HG02588 (cell line): ENCODE results near the gene IQGAP1.
A peak's percentile ranks its signal among the peaks of the same experiment; 100 is the strongest.

Experiments used
- ATAC-seq: cut with Tn5 transposase; IDR thresholded peaks from one replicate; pipeline ENCODE4 v1.9.1; 2021; ENCODE audit warnings: mild to moderate bottlenecking, moderate library complexity; ENCODE audit not compliant: unreplicated experiment

The IQGAP1 gene

DNA sequence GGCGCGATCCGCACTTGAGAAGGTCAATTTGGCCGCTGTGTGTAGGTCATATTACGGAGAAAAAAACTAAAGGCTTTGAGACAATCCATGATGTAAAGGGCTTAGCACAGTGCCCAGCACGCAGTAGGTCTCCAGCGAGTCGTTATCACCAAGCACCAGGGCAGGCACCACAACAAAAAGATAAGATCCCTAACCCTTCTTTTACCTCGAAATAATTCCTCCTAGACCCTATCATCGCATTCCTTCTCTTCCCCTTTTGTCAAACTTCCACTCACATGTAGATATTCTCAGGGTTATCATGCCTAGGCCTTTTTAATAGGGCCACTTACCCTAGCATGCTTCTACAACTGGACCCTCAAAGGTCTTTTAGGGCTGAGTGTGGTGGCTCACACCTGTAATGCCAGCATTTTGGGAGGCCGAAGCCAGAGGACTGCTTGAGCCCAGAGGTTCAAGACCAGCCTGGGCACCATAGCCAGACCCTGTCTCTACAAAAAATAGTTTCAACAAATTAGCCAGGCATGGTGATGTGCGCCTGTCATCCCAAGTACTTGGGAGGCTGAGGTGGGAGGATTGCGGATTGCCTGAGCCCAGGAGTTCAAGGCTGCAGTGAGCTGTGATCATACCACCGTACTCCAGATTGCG lies 22.5 kb upstream of the IQGAP1 start:
- no peak for ATAC-seq

DNA sequence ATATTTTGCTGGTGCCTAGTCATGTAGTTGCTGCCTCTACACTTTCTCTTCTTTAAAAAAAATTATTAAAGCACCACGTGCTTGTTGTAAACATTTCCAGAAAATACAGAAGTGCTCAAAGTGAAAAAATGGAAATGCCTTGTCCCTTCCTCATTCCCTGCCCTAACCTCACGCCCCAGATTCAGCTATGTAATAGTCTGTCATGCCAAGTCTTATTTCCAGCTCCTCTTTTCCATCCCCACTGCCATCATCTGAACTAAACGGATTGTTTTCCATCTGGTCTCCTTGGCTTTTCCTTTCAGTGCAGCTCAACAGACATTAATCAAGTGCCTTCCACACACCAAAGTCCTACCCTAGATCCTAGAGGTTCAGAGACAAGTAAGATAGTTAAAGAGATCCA lies 20.5 kb upstream of the IQGAP1 start:
- no peak for ATAC-seq

DNA sequence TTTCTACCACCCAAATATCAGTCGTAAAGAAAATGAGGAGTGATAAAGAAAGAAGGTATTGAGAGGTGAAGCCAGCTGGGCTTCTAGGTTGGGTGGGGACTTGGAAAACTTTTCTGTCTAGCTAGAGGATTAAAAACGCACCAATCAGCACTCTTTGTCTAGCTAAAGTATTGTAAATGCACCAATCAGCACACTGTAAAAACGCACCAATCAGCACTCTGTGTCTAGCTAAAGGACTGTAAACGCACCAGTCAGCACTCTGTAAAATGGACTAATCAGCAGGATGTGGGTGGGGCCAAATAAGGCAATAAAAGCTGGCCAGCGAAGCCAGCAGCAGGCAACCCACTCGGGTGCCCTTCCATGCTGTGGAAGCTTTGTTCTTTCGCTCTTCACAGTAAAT lies 13.0 kb upstream of the IQGAP1 start:
- no peak for ATAC-seq

DNA sequence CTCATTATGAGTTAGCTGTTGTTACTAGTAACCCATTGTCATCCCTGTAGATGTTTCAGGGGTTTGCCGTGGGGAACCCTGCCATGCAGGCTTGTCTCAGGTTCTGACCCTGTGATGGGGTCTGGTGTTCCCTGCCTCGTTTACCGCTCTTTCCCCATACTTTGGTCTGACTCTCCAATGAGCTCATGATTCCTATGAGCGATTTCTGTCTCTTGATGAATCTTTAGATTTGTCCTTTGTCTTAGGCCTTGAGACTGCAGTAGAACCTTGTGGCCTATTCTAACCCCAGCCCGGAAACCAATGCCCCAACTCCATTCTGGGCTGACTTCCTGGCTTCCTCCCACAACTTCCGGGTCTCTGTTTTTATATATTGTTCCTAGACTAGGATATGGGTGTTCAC lies 11.3 kb upstream of the IQGAP1 start:
- no peak for ATAC-seq

DNA sequence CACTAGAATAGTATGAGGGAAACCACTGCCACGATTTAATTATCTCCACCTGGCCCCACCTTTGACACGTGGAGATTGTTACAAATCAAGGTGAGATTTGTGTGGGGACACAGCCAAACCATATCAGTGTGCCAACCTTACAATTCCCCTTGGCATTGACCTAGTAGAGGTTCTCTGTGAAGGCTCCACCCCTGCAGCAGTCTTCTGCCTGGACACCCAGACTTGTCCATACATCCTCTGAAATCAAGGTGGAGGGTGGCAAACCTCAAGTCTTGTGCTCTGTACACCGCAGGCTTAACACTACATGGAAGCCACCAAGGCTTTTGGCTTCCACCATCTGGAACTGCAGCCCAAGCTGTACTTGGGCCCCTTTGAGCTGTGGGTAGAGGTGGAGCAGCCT lies 8.8 kb upstream of the IQGAP1 start:
- no peak for ATAC-seq

DNA sequence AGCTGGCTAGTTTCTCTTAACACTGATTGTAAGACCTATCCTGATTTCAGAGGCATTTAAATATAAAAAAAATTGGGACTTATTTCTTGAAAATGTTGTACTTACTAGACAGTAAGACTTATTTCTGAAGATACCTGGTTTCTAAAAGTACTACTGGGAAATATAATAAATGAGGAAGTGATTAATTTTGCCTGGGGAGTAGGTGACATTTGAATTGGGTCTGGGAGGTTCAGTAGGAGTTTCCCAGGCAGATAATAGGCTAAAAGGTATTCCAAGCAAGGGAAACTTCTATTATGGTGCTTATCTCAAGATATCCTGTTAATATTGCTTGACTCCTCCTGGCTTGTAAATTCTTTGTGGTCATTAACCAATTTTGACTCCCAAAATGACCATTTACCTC lies 6.5 kb upstream of the IQGAP1 start:
- ATAC-seq: no peak

DNA sequence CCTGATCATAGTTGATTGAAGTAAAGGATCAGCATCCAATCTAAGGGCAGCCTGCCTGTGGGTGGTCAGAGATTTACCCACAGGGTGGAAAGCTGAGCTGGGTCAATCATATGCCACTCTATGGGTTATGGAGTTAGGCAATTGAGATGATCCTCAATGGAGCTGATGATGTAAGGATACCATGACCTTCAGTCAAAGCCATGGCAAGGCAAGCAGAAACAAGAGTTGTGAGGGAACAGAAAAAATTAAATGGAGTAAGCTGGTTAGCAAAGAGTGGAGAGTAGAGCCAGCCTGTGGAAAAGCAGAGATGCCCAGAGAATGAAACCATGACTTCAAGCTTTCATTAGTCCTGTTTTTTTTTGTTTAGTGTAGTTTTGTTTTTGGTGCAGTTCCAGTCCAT lies 5.7 kb upstream of the IQGAP1 start:
- no peak for ATAC-seq

DNA sequence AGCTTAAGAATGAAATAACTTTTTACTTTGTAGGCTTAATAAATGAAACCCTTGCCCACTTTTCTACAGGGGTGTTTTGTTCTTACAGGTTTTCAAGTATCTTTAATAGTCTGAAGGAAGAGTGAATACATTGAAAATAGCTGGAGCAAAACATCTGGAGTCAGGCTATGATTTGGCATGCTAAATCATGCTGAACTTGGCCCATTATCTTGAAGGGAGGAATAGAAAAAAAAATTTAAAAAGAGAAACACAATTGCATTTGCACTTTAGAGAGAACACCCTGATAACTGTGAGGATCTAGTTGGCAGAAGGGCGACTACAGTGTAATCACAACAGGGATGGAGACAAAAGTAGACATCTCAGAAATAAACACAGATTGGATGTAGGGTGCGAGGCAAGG lies 1.8 kb upstream of the IQGAP1 start:
- ATAC-seq: no peak

DNA sequence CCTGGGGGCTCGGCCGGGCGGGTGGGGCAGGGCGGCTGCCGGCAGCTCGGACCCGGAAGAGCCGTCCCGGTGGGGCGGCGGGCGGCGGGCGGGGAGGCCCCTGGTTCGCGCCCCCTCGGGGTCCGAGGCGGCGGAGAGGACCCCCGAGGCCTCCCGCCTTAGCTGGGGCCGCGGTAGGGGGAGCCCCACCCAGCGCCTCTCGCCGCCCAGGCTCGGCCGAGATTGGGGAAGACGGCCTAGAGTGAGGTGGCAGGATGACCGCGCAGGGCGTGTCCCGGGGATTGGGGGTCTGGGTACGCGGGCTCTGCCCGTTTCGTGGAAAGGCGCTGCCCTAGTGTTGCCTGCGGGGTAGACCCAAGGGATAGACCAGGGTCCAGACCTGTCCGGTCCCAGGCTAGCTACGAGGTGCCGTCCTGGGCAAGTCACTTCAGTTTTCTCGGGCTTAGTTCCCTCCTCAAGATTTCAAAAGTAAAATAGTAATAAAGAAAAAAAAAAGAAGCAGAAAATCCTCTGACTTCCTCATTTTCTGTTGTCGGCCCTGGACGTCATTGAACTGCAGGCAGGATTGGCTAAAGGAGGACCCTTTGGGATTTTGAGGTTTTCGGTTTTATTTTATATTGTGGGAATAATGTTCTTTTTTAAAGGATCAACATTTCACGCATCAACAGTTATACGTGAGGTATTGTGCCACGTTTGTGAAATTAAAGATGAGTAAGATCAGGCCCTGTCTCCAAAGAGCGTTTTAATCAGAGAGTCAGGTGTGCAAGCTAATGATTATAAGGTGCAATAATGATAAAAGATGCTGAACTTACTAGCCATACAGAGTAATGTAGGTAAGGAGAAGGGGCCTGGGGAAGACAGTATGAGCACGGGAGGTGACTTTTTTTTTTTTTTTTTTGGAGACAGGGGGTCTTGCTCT lies 679 bp downstream of the IQGAP1 start:
- ATAC-seq: peak; percentile 50

DNA sequence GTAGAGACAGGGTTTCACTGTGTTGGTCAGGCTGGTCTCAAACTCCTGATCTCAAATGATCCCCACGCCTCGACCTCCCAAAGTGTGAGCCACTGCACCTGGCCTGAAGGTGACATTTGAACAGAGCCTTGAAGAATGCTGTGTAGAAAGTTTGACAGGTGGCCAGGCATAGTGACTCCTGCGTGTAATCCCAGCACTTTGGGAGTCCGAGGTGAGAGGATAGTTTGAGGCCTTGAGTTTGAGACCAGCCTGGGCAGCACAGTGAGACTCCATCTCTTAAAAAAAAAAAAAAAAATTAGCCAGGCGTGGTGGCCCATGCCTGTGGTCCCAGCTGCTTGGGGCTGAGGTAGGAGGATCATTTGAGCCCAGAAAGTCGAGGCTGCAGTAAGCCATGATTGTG lies 1.5 kb downstream of the IQGAP1 start:
- ATAC-seq: no peak

DNA sequence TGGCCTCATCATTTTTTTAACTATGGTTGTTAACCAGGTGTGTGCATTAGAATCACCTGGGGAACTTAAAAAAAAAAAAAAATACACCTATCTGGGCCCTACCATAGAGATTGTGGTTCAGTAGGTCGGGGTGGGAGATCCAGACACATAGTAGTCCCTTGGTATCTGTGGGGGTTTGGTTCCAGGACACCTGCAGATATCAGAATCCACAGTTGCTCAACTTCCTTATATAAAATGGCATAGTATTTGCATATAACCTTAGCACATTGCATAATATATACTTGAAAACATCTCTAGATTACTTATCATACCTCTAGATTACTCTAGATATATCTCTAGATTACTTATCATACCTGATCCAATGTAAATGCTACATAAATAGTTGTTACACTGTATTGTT lies 5.0 kb downstream of the IQGAP1 start:
- ATAC-seq: no peak

DNA sequence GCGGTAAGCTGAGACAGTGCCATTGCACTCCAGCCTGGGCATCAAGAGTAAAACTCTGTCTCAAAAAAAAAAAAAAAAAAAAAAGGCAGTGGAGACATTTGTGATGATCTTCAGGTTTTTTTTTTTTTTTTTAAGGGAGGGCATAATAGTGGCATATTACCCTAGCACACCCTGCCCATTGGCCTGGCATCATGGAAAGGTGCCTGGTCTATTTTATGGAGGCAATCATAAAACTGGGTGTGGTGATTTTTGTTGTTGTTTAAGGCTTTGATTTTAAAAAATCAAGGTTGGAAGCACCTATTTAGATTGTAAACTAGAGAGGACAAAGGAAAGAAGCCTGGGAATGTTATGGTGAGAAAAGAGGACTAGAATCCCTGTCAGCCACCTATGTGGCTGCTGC lies 6.0 kb downstream of the IQGAP1 start:
- ATAC-seq: no peak

DNA sequence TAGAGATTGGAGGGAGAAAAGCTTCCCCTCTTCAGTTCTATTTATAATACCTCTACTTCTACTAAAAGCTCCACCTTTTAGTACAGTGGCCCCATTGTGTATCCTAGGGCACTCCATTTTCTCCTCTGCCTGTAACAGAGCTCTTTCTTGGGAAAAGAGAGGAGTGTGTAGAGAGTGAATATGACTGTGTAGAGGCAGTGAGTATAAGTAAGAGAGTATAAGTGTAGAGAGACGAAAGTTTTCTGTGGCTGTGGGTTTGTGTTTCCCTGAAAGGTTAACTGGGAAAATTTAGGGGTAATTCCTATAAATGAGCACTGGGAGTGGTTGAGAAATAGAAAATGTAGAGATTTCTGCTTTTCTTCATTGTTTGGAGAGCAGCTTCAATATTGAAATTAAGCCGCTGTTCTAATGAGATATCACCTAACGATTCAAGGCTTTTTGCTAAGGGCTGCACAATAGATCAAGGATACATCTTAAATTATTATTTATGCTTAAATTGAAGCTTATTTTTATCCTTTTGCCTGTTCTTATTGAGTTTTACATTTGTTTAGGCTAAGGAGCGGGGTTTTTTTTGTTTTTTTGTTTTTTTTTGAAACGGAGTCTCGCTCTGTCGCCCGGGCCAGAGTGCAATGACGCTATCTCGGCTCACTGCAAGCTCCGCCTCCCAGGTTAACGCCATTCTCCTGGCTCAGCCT lies 6.9 kb downstream of the IQGAP1 start:
- no peak for ATAC-seq

DNA sequence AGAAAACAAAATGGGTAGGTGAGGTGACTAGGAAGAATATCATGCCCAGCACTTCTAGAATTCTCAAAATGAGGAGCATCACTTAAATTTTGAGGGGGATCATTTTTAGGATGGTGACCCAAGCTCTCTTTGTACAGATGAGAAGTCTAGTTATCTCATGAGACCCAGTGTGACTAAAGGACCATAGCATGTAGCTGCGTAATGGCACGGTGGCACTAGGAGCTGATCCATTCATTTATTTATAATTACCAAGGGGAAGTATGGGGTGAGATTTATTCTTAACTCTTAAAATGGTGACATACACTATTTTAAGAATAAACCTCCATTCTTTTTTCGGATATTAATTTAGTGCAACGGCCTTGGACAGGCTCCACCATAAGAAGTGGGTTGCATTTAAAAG lies 8.3 kb downstream of the IQGAP1 start:
- no peak for ATAC-seq

DNA sequence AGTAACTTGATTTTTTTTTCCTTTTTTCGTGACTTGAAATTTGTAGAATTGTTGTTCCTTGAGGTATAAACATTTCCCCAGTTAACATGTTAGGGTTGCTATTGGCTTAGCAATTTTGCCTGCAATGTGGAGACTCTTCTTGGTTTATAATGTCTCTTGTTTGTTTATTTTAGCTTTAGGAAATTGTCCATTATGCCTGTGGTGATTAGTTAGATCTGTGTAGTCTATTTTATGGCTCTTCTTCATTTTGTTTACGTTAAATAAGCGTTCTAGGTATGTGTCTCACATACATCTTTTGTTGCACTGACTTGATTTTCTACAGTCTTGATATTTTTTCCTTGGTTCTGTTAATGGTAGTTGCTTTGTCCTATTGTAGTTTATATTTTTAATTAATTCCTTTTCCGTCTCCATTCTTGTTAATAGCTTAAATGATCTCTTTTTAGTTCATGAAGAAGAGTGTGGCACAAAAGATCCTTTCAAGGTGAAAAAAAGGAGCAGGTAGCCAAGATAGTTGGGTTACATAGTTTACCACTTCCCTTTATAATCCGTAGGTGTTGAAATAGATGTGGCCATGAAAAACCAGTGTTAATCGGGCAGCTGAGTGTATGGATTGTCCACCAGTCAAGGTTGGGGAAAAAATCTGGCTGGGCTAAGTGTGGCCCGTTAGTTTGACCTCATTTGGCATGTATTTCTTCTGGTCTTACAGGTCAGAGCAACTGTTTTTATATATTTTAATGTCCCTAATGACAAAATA lies 12.1 kb downstream of the IQGAP1 start:
- ATAC-seq: no peak

DNA sequence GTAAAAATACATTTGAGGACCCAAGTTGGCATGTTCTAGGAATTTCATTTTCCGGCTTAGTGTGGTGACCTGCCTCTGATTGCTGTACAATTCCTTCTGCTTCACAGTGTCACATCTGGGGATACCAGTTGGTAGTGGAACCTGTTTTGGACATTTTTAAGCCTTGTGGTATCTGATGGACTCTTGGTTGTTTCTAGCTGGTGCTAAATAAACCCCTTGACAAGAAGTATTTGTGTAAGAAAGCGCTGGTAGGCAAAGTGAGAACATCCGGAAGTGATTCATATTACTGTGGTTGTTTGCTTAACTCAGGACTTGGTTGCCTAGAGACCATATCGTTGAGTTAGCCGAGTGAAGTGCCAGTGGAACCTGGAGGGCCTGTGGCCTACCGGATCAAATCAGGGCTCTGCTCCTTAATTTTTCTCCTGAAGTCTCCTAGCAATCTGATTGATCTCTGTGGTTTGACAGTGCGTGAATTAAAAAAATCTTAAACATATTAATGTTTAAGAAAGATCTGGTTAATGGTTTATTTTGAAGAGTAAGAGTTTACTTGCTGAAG lies 12.8 kb downstream of the IQGAP1 start:
- peak; percentile 99 for ATAC-seq

DNA sequence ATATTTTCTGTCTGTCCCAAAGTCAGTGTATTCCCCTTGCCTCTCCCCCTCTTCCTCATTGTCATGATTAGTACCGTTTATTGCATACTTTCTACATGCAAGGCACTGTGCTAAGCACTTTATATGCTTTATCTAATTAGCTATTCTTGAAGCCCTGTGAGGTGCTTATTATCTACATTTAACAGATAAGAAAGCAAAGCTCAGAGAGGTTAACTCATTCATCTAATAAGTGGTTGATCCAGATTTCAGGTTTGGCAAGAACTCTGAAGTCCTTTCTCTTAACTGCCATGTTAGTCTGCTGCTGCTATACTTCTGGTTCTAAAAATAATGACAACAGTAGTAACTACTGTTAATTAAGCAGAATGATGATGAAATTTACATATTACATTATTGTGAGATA lies 13.5 kb downstream of the IQGAP1 start:
- ATAC-seq: no peak

DNA sequence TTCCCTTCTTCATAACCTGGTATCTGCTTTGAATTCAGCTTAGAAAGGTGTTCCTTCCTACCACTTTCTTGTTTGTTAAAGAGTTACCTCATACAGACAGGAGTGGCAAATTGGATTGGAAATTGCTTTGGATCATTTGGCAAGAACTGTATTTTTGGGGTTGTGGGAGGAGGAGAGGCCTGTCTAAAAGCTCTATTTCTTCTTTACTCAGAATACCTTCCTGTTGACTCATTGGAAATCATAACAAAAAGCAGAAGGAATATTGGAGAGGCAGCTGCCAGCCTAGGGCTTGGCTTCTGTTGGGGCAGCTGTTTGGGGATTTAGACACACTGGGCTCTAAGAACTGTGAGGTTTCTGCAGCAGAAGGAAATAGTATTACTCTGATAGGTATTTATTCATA lies 14.2 kb downstream of the IQGAP1 start:
- ATAC-seq: no peak

DNA sequence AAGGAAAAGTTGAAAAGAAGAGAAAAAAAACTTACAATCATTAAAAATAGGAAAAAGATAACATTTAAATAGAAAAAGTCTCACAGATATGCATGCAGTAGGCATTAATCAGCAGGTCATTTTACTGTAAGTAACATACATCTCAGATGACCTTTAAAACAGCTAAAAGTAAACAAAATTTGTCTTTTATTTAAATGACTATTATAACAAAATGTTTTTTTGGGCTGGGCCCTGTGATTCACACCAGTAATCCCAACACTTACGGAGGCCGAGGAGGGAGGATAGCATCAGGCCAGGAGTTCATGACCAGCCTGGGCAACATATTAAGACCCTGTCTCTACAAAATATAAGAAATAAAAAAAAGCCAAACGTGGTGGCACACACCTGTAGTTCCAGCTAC lies 14.7 kb downstream of the IQGAP1 start:
- no peak for ATAC-seq

DNA sequence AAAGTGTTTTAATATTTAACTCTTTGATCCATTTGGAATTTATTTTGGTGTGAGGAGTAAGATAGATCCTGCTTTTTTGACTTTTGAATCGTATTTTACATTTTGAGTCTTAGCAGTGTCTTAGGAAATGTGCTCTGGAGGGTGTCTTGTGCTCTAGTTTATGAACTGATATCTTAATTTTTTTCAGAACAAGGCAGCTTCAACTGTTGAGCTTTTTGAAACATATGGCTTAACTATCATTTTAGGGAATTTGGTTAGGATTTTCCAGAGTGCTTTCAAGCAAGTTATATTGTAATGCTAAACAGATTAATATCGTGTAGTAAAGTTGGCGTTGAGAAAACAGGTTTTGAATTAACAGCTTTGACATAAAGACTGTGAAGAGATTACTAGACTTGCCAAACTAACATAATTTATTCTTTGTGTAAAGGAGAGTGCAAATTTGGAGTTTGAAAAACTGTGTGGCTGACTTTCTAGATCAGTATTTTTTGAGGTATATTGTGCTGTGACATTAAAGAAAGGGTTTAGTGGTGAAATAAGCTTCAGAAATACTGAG lies 17.1 kb downstream of the IQGAP1 start:
- no peak for ATAC-seq

DNA sequence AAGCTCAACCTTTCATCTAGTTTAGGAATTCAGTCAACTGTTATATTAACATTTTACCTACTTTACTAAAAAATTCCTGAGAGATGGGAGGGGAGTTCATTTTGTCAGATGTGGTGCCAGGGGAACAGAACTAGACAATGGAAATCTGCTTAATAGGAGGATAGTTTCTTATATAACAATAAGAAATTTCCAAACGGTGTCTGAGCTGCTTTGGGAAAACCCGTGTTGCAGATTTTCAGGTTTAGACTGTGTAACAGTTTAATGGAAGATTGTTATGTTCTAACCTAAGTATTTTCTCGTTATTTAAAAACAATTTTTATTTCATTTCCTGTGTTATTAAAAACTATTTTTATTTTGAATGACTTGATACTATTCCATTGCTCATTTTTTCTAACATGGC lies 19.3 kb downstream of the IQGAP1 start:
- no peak for ATAC-seq
